Stimulated activated effector memory CD8-positive, alpha-beta T cell treated with anti-CD3 and anti-CD28 coated beads, Interleukin-12 subunit alpha, Interleukin-12 subunit beta, amount 100 ng/mL, for 72 hours (primary cell): ENCODE results near the gene LRTM2.

Experiments
- ATAC-seq: fragments of 150-1000 bp; cut with Tn5 transposase; 2 replicates; pipeline ENCODE4 v1.10.0; 2021
- DNase-seq, 2 donors: peaks; one replicate each; pipeline ENCODE4 v3.0.0; 2021 to 2022; ENCODE audit warnings: low spot score in 2 of 2
- H3K27ac Mint-ChIP-seq: one replicate; pipeline ENCODE4 v1.8.0; 2022; ENCODE audit warnings: mild to moderate bottlenecking, mixed read lengths
- H3K36me3 Mint-ChIP-seq: one replicate; pipeline ENCODE4 v1.8.0; 2022; ENCODE audit warnings: mild to moderate bottlenecking, mixed read lengths
- H3K4me1 Mint-ChIP-seq: one replicate; pipeline ENCODE4 v1.8.0; 2022; ENCODE audit warnings: mixed read lengths
- H3K4me3 Mint-ChIP-seq: one replicate; pipeline ENCODE4 v1.8.0; 2022; ENCODE audit warnings: mild to moderate bottlenecking, mixed read lengths
- H3K9me3 Mint-ChIP-seq: one replicate; pipeline ENCODE4 v1.8.0; 2022; ENCODE audit warnings: mixed read lengths

LRTM2 gene

DNA sequence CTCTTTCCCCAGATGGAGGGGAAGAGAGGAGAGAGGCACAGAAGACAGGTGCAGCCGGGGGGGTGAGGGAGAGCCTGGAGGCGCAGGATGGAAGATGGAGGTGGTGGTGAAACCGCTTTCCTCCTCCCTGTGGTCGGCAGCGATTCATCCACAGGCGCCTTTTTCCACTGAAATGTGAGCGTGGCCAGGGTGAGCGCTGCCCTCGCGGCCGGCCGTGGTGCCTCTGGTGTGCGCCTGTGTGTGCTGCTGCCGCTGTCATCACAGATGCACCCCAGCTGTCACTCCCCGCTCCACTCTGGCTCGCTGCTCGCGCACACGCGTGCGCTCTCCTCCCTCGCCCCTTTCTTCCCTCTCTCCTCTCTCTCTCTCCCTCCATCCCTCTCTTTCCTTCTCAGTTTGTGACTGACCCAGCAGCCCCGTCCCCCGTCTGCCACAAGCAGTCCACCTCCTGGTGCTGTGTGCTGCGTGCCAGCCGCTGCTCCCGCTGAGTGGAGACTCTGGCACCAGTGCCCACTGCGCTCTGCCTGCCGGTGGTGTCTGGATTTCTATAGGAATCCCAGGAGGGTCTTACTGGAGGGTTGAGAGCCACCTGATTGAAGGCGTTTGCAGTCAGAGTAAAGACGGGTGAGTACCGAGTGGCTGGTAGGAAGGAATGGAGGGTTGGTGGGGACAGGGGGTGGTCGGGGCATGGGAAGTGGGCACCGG lies at the start of gene LRTM2:
Gene LRTM2 (plus strand): TSS at position 375 of the 705 bp plus-strand sequence. CDS start 7,584 bp downstream, outside the sequence.
- peak; percentile 47 for ATAC-seq
- Mint-ChIP-seq H3K9me3 (no peaks in the 10 kb centered on the region), H3K27ac (no peak within 1 kb of the TSS)

DNA sequence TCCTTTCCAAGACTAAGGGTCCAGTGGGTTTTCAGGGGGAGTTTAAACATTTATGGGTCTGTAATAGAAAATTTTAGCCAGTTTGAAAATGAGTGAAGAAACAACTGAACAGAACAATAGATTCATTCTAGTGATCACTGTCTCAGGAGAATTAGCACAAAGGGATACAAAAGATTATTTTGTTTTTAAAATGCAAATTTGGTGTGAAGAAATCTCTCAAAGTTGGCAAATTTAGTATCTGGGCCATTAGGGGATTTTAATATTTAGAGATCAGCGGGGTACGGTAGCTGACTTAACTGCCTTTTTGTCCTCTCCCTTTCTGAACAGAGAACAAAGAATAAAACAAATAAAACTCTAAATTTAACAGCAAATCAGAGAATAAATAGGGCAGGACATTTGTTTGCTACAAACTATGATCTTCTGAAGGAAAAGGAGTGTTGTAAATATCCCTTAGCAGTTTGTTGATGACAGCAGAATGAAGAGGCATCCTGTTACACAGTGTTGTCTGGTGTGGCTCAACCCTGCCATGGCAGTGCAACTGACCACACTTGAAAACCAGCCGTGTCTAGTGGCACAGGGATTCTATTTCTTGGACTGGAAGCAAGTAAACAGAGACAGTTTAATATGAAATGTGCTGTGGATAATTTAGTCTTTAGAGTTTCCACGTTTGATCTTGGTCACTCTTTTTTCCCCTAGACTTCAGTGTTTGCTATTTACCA lies 46.3 kb upstream of the LRTM2 start:
- no peak for ATAC-seq
- Mint-ChIP-seq H3K36me3 (peaks cover 61% of the 10 kb centered on the region), H3K27ac (peak overlapping the region; percentile 45), H3K4me3 (no peak overlapping the region), H3K4me1 (peaks cover 18% of the 10 kb centered on the region), H3K9me3 (no peaks in the 10 kb centered on the region)
- DNase-seq, result no peak

More for the DNA sequence above, at the start of gene LRTM2:
- DNase-seq, result no peak
- H3K4me3 Mint-ChIP-seq, result peak within 1 kb of the TSS; percentile 21
- H3K36me3 Mint-ChIP-seq, result no peaks in the 10 kb centered on the region
- H3K4me1 Mint-ChIP-seq, result peaks cover 24% of the 10 kb centered on the region

DNA sequence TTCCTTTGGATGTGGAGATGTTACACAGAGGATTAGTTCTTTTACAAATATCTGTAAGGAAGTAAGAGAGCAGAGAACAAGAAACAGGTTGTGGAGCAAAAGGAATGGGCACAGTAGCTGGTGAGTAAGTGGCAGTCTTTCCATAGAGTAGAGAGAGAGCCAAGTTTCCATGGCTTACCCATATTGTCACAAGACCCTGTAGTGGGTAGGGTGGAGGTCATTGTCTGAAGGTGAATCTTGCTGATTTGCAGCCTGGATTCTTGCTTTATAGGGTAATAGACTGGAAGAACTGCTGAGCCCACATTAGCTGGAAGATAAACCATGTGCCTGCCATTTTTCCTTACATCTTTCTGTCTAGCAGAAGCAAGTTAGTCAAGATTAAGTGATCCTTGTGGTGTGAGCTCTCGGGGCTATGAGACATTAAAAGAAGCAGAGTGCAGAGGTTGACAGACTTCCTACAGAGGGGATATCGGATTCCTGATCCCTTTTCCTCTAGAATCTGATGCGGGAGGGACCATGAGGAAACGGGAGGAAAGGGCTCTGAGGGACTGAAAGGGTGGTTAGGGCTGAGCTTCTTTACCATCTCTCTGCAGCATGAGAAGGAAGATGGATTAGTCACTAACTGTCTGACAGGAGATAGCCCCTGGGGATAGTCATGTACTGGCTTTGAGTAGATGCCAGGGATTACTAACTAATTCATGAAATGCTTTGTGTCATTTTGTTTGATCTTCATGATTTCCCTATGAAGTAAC lies 44.0 kb upstream of the LRTM2 start:
- H3K27ac Mint-ChIP-seq, result peak overlapping the region; percentile 56
- no peak for DNase-seq
- H3K4me1 Mint-ChIP-seq, result peaks cover 18% of the 10 kb centered on the region
- no peak overlapping the region for H3K4me3 Mint-ChIP-seq
- H3K36me3 Mint-ChIP-seq, result peaks cover 64% of the 10 kb centered on the region
- no peaks in the 10 kb centered on the region for H3K9me3 Mint-ChIP-seq
- no peak for ATAC-seq

DNA sequence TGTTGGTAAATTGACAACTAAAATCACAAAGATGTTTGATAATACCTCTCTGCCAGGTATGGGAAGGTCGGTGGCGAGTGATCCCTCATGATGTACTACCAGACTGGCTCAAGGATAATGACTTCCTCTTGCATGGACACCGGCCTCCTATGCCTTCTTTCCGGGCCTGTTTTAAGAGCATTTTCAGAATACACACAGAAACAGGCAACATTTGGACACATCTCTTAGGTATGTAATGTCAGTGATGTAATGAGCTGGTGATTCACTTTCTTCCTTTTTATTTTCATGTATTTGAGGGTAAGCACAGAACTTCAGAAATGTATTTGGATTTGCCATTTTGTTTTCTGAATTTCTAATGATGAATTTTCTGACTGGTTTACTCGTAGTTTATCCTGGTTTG lies 42.6 kb upstream of the LRTM2 start:
- Mint-ChIP-seq H3K4me3 (no peak overlapping the region), H3K27ac (no peak overlapping the region), H3K36me3 (peaks cover 66% of the 10 kb centered on the region), H3K9me3 (no peaks in the 10 kb centered on the region), H3K4me1 (peaks cover 16% of the 10 kb centered on the region)
- DNase-seq (no peak), ATAC-seq (no peak)

DNA sequence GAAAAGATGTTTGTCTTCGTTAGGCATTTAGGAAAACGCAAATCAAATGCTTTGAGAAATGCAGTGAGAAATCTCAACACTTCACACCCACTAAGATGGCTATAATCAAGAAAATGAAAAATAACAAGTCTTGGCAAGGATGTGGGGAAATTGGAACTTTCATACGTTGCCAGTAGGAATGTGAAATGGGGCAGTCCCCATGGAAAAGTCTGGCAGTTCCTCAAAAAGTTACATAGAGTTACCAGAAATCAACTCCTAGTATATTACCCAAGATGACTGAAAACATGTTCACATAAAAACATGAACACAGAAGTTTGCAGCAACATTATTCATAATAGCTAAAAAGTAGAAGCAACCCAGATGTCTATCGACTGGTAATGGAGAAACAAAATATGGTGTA lies 41.5 kb upstream of the LRTM2 start:
- Mint-ChIP-seq H3K4me3 (no peak overlapping the region), H3K4me1 (peaks cover 13% of the 10 kb centered on the region), H3K27ac (no peak overlapping the region), H3K9me3 (no peaks in the 10 kb centered on the region), H3K36me3 (peaks cover 66% of the 10 kb centered on the region)
- DNase-seq (no peak), ATAC-seq (no peak)

DNA sequence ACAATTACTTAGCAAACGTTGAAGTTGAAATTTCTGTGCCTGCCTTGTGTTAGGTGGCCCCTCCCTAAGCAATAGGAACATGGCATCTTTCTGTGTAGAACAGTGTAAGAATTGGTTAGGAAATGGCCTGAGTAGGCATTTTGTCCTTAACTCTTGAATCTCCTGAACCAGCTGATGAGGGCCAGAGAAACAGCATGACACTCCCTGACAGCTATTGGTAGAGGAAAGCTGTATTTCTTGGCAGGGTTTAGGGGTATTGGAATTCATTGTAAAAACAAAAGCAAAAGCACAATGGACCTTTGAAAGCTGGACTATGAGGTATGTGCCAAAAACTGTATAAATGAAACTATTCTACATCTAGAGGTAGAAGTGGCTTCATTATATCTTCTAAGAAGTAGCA lies 40.6 kb upstream of the LRTM2 start:
- H3K27ac Mint-ChIP-seq, result no peak overlapping the region
- no peak for ATAC-seq
- H3K9me3 Mint-ChIP-seq, result no peaks in the 10 kb centered on the region
- no peak for DNase-seq
- peaks cover 13% of the 10 kb centered on the region for H3K4me1 Mint-ChIP-seq
- H3K4me3 Mint-ChIP-seq, result no peak overlapping the region
- peaks cover 59% of the 10 kb centered on the region for H3K36me3 Mint-ChIP-seq

DNA sequence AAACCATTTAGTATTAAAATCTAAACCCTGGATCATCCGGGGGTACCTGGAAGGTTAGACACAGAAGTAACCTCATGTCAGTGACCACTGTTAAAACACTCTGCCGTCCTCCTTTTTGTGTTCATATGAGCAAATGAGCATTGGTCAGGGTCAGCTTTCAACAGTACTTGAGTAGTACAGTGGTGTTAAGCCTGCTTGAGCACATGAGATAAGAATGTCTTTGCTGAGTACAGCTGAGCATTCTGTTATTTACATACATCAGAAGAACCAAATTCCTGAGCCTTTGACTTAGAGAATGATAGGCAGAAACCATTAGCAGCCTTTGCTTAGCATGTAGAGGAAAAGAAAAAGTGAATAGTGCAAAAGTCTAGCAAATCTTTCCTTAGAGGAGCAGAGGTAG lies 38.6 kb upstream of the LRTM2 start:
- ATAC-seq (no peak), DNase-seq (no peak)
- H3K27ac Mint-ChIP-seq, result no peak overlapping the region
- H3K4me1 Mint-ChIP-seq, result no peaks in the 10 kb centered on the region
- no peak overlapping the region for H3K4me3 Mint-ChIP-seq
- H3K9me3 Mint-ChIP-seq, result no peaks in the 10 kb centered on the region
- H3K36me3 Mint-ChIP-seq, result peaks cover 68% of the 10 kb centered on the region

DNA sequence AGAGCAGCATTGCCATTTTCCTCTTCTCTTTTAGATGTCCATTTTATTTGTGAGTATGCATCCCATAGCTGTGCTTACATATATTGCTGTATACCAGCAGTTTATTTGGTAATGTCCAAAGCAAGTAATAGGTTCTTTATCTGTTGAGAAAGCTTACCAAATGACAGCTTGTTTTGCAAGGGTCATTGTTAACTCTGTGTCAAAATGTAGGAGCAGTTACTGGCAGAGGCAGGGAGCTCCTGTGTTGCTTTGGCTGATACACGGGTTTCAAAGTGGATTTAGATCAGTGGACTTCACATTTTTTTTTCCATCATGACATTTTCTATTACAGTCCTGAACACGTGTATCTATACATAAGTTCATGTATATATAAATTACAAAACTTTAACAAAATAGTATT lies 38.1 kb upstream of the LRTM2 start:
- Mint-ChIP-seq H3K4me1 (no peaks in the 10 kb centered on the region), H3K36me3 (peaks cover 68% of the 10 kb centered on the region), H3K4me3 (no peak overlapping the region), H3K27ac (no peak overlapping the region), H3K9me3 (no peaks in the 10 kb centered on the region)
- no peak for ATAC-seq
- DNase-seq, result no peak

DNA sequence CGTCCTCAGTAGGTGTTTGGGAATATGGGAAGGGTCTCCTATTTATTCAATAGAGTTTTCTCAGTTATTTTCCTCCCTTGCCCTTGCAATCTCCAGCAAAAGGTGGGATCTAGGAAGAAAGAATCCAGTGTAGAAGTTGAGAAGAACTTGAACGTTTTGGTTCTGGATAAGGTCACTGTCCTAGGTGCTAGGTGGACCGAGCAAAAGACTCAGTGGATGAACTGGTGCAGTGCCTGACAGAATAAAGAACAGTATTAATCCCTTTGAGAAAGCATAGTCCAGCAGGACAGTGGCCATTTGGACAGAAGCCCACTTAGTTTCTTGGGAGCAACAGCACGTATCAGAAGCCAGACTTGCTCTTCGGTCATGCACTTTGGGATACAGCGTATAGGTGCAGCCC lies 32.7 kb upstream of the LRTM2 start:
- H3K36me3 Mint-ChIP-seq, result peaks cover 32% of the 10 kb centered on the region
- H3K4me1 Mint-ChIP-seq, result peaks cover 21% of the 10 kb centered on the region
- peak overlapping the region; percentile 17 for H3K27ac Mint-ChIP-seq
- H3K9me3 Mint-ChIP-seq, result no peaks in the 10 kb centered on the region
- H3K4me3 Mint-ChIP-seq, result no peak overlapping the region
- no peak for DNase-seq
- ATAC-seq, result no peak

DNA sequence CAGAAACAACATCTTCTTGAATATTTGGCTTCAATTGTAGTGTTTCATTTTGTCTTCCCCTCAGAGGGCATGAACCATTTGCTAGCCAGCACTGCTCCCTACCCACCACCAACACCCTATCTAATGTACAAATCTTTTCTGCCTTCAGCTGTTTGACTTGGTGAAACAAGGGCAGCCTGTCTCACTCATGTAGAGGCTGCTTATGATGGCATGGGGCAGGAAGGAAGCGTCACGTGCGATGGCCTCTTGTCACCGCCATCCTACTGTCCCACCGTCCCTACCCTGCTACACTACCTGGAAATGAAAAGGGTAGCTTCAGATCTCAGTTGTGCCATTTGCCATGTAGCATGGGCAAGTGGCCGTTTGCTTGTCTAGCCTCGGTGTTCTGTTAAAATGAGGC lies 29.9 kb upstream of the LRTM2 start:
- H3K27ac Mint-ChIP-seq, result peak overlapping the region; percentile 32
- no peak overlapping the region for H3K4me3 Mint-ChIP-seq
- DNase-seq, result no peak
- ATAC-seq, result no peak
- peaks cover 19% of the 10 kb centered on the region for H3K36me3 Mint-ChIP-seq
- H3K9me3 Mint-ChIP-seq, result no peaks in the 10 kb centered on the region
- peaks cover 23% of the 10 kb centered on the region for H3K4me1 Mint-ChIP-seq

DNA sequence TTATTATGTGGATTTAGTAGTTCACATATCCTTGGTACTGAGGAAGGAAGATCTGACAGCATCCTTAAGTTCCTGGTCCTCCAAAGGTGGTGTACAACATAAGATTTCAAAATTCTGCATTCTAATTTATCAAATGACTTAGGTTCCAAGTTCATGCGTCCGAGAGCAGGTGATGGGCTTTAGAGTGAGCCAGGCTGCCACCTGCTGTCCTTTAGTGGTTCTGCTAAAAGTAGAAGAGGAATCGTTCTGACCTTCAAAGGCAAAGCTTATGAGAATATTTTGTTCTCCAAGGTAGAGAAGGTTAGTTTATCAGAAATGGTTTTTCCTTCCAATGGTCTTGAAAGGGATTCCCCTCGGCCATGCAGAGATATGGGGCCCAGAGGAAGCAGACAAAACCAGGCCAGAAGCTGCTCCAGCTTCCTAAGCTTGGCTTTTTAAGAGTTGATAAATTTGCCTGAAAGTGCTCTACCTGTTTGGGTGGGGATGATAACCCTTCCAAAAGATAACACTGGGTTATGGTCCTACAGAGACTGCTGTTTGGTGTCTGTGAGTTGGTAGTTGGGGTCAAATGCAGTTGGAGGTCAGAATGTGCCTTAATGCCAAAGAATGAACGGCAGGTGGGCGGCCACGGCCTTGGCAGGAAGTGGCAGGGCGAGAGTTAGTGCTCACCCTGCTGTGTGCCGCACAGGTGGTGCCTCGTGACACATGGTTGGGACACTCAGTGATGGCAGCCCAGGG lies 29.1 kb upstream of the LRTM2 start:
- ATAC-seq, result peak; percentile 48
- H3K27ac Mint-ChIP-seq, result peak overlapping the region; percentile 32

DNA sequence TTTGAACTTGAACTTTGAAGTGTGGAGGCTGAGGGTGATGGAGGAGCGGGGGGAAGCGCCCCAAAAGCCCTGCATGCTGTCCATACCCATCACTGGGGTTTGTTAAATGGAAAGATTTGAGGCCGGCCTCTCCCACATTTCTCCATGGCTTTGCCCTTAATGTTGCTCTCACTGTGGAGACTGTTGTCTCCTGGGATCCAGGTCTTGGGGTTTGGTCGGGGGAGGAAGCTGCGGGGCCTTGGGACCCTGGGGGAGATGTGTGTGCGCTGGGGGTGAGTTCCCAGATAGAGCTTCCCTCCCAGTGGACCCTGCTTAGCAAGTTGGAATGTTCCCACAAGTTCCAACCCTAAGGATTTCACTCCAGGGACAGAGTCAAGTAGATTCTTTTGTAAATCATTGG lies 28.0 kb upstream of the LRTM2 start:
- ATAC-seq (no peak), DNase-seq (no peak)
- no peaks in the 10 kb centered on the region for H3K9me3 Mint-ChIP-seq
- no peak overlapping the region for H3K4me3 Mint-ChIP-seq
- peaks cover 29% of the 10 kb centered on the region for H3K4me1 Mint-ChIP-seq
- peak overlapping the region; percentile 12 for H3K27ac Mint-ChIP-seq
- peaks cover 6% of the 10 kb centered on the region for H3K36me3 Mint-ChIP-seq

More for the DNA sequence above, 29.1 kb upstream of the LRTM2 start:
- Mint-ChIP-seq H3K9me3 (no peaks in the 10 kb centered on the region), H3K4me3 (peak overlapping the region; percentile 22), H3K4me1 (peaks cover 29% of the 10 kb centered on the region), H3K36me3 (peaks cover 16% of the 10 kb centered on the region)
- peak in 1 of 2 donors; percentile 72 for DNase-seq

DNA sequence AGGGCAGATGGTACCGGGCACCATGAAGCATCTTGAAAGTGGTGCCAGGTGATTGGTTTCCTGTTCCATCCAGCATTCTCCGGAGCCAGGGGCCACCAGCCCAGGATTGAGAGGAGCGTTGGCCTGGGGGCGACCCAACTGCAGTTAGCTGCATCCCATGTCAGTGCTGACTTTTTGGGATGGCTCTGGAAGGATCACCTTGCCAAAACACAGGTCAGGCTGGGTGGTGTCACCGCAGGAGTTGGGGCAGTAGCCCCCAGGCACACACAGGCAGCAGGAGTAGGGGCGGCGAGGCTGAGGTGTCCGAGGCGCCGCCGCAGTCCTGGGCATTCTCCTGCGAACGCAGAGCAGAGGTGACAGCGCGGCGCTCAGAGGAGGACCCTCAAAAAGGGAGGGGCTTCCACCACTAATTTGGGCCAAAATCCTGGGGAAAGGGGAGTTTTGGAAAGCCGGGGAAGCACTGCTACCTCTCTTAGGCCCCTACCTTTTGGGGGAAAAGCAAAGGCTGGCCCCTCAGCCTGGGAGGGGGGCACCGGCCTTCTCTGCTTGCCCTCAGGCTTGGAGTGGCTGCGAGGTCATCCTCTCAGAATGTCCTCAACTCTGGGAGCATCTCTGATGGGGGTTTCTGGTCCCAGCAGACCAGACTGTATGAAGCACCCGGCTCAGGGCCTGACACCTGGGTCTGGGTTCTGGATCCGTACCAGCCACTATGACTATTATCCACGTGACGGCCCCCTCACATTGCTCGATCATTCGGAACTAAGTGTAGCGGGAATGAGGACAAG lies 26.7 kb upstream of the LRTM2 start:
- no peaks in the 10 kb centered on the region for H3K9me3 Mint-ChIP-seq
- no peak overlapping the region for H3K27ac Mint-ChIP-seq
- ATAC-seq (no peak), DNase-seq (no peak)
- peaks cover 31% of the 10 kb centered on the region for H3K4me1 Mint-ChIP-seq
- H3K36me3 Mint-ChIP-seq, result peaks cover 6% of the 10 kb centered on the region
- H3K4me3 Mint-ChIP-seq, result no peak overlapping the region

DNA sequence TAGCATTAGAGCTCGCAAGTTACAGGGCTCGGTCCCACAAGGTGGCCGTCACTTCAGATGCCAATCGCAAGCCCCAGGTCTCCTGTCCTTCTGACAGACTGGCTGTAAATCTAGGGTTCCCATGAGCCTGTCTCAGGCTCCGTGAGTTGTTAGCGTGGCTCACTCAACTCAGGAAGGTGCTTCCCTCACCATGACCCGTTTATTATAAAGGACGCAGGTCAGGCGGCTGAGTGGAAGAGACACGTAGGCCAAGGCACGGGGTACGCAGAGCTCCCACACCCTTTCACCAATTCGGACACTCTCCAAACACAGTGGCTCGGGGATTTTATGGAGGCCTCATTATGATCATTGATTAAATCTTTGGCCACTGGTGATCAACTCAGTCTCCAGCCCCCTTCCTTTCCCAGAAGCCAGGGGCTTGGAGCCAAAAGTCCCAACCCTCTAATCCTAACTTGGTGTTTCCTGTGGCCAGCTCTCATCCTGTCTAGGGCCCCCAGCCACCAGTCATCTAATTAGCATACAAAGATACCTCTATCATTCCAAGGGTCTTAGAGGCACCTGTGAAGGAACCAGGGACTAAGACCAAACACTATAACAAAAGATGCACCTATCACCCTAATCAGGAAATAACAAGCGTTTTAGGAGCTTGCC lies 25.8 kb upstream of the LRTM2 start:
- DNase-seq (no peak), ATAC-seq (no peak)
- no peak overlapping the region for H3K4me3 Mint-ChIP-seq
- H3K9me3 Mint-ChIP-seq, result no peaks in the 10 kb centered on the region
- peaks cover 6% of the 10 kb centered on the region for H3K36me3 Mint-ChIP-seq
- H3K4me1 Mint-ChIP-seq, result peaks cover 35% of the 10 kb centered on the region
- H3K27ac Mint-ChIP-seq, result peak overlapping the region; percentile 26
